GM19351 (cell line): ENCODE data around the gene GALNT12.

Experiments
- ATAC-seq: cut with Tn5 transposase; IDR thresholded peaks from one replicate; pipeline ENCODE4 v1.9.1; 2021; ENCODE audit warnings: mild to moderate bottlenecking, moderate library complexity; ENCODE audit not compliant: unreplicated experiment

The GALNT12 gene

GRCh38 chr9:98899408-98900056 is 92.1 kb downstream of the GALNT12 start:
- ATAC-seq = no peak
